SH-SY5Y (cell line): ENCODE results near the gene RGS14.

ENCODE experiments used
- GATA2 ChIP-seq: IDR thresholded peaks from 2 replicates; pipeline ENCODE4 v1.6.1; 2011; ENCODE audit warnings: mild to moderate bottlenecking, low read depth, low read length
- GATA3 ChIP-seq: IDR thresholded peaks from 2 replicates; pipeline ENCODE4 v1.6.1; 2011; ENCODE audit warnings: low read depth, mild to moderate bottlenecking, low read length, moderate library complexity

The RGS14 gene

DNA sequence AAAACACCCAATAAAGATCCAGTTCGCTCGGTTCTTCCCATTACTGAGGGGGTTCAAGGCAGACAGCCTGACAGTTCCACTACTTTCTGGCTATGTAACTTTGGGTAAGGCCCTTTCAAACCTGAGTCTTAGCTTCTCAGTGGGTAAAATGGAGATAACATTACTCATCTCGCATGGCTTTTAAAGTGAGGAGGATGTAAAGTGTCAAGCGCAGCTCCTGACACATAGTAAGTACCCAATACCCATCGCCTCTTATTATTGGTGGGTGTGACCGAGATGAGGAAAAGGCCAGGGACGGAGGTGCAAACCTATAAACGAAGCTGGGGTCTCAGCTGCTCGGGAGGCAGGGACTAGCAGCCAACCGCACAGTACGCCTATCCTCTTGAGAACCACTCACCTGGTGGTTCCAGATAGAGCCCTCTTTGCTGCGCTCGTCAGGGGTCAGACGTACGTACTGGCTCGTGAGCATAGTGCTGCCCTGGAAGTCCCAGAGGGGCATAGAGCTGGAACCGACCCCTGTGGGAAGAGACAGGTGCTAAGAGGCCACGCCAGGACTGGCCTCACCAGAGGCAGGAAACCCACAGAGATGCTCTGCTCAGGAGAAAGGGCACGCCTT is 6.8 kb upstream of the RGS14 start:
- TF ChIP-seq GATA3 (no peak), GATA2 (no peak)

DNA sequence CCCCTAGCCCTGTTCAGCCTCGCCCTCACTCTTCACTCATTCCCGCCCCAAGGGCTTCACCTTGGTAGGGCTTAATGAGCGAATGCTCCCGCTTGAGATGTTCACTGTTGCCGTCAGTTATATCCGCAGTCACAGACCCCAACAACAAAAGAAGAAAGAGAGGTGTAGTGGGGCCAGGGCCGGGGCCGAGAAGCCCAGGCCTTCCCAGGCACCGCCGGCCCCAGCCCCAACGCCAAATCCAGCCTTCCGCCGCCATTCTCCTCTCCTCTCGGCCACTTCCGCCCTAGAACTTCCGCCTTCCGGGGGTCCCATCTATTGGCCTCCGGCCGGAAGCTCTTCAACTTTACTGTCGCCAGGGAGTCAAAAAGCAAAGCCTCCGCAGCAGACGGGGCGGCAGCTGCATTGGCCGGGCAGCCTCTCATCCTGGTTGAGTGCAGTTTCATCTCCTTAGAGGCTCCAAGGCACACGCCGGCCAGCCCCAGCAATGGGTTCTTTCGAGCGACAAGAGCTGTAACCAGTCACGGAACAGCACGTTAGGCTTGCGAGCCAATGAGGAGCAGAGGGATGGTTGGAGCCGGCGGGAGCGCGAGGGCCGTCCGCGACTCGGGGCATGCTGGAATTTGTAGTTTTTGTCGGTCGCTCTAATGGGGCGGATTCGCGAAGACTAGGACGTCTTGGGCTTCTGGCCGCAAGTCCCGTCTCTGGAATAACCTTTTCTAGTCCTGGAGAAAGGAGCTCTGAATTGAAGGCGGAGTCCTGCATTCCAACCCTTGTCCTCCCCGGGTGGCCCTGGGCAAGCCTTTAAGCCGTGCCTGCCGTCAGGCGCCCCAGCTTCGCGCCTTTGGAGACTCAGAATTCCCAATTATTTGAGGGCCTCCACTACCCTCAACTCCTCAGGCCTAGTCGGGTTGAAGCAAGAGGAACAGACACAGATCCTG is 6.1 kb upstream of the RGS14 start, which contains the start of gene LMAN2:
Gene LMAN2, minus strand, starts transcription at position 277 of the 938 bp plus-strand sequence. Its CDS starts 21 bp downstream, at position 256.
- TF ChIP-seq GATA3: no peak
- TF ChIP-seq GATA2: no peak

DNA sequence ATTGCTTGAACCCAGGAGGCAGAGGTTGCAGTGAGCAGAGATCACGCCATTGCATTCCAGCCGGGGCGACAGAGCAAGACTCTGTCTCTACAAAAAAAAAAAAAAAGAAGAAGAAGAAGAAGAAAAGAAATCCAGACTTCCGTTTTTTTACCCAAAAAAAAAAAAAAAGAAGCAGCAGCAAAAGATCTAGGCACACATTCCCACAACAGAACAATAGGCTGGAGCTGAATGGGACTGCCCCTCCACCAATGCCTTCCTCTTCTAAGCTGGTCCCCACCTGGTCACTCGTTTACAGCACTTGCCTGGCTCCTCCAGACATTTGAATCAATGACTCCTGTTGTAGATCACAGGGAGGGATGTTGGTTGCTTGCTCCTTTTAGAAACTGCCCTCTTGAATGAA is 4.6 kb upstream of the RGS14 start:
- TF ChIP-seq GATA3 (no peak), GATA2 (no peak)

DNA sequence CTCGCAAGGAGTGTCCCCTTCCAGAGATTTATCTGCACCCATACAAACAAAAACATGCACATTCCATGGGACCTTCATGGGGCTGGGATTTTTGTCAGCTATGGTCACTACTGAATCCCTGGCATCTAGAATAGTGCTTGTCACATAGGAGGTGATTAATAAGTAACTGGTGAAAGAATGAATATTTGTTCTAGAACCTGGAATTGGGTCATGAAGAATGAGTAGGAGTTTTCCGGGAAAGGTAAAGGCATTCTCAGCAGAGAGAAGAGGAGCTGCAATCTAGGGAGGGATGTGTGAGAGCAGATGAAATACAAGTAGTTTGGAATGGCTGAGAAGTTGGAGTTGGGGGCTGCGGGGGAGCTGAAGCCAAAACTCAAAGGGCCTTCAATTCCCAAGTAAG is 3.5 kb upstream of the RGS14 start:
- TF ChIP-seq GATA3: no peak
- TF ChIP-seq GATA2: no peak

DNA sequence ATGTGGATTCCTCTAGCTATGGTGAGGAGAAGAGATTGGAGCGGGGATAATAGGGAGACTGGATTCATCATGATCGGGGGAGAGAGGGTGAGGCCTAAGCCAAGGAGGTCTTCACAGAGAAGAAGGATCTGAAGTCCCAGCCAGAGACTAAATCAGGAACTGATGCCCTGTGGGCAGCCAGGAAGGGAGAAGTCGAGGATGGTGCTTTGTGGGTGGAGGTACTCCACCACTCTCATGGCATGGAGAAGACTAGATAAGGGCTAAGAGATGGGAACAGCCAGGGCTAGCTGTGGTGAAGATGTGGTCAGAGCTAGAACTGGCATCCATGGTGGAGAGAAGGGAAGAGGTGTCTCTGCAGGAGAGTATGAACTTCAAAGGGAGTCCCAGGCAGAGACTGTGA is 3.0 kb upstream of the RGS14 start:
- TF ChIP-seq GATA3: no peak
- TF ChIP-seq GATA2: no peak

DNA sequence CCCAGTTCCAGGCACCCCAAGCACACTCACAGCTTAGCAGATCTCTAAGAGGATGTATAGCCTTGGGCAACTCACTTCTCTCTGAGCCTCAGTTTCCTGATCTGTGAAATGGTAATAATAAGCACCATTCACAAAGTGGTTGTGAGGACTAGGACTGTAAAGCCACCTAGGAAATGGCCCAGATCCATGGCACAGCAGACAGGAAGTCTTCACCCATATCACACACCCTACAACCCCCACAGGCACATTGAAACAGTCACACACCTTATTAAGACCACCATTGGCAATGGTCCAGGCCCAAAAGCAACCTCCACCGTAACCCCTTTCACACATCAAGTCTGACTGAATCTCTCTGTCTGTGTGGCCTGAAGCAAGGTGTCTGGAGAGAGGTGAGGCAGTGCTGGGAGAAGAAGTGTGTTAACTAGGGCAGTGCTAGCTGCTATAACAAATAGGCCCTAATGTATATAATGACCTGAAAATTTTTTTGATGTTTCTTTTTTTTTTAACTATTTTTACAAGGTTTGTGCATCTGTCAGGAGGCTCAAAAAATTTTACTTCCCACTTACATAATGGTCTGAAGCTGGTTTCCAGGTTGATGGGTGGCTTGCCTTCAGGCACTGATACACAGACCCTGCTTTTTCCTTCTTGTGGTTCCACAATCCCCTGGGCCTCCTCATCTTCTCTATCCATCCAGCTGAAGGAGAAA is 2.4 kb upstream of the RGS14 start:
- TF ChIP-seq GATA3: no peak
- TF ChIP-seq GATA2: no peak

DNA sequence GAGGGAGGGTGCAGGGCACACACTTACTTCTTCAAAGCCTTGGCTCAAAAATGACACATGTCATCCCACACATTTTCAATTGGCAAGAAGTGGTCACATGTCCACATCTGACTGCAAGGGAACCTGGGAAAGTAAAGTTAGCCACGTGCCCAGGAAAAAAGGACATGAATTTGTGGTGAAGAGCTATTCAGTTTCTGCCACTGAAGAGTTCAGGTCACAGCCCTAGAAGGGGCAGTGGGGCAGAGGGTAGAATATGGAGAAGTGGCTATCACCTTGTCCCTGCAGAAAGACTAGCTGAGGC is 1.9 kb upstream of the RGS14 start:
- no peak for TF ChIP-seq GATA3
- no peak for TF ChIP-seq GATA2

DNA sequence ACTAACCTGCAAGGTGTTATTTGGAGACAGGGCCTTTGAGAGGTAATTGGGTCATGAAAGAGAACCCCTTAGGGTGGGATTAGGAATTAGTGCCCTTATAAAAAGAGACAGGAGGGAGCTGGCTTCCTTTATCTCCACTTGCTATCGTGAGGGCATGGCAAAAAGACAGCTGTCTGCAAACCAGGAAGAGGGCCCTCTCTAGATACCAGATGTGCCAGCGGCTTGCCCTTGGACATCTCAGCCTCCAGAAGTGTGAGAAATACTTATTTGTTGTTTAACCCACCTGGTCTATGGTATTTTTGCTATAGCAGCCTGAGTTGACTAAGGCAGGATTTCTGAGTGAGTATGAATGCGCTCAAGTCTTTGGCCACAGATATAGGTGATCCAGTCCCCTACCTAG is 978 bp upstream of the RGS14 start:
- TF ChIP-seq GATA3 (no peak), GATA2 (no peak)

DNA sequence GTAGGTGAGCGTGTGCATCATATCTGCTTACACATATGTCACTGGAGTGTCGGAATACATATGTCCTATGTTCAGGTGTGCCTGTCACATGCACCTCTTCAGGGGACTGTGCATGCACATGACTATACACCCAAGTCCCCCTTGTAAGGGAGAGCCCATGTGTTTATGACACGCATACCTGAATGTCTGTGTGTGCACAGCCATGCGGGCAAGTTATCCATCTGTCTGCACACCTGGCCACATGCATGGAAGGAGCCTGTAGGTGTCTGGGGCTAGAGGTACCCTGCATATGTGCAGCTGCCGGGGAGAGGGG is 622 bp upstream of the RGS14 start:
- no peak for TF ChIP-seq GATA3
- no peak for TF ChIP-seq GATA2

DNA sequence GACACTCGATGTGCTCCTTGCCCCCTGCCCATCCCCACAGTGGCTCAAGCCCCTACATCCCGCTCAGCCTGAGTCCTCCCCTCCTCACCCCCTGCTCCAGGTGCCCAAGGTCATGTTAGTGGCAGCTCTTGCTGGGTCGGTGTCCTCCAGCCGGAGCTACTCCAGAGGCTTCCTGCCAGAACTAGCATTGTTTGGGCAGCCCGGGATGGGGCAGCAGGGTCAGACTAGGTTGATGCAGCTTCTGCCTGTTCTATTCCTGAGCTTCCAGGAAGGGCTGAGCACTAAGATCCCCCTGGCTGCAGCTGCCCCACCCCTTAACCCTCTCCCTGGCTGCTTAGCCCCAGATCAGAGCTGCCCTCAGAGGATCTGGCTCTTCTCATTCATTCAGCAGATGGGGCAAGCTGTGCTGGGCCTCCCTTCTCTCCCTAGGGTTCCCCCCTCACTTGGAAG is 671 bp downstream of the RGS14 start:
- TF ChIP-seq GATA3 (no peak), GATA2 (no peak)

DNA sequence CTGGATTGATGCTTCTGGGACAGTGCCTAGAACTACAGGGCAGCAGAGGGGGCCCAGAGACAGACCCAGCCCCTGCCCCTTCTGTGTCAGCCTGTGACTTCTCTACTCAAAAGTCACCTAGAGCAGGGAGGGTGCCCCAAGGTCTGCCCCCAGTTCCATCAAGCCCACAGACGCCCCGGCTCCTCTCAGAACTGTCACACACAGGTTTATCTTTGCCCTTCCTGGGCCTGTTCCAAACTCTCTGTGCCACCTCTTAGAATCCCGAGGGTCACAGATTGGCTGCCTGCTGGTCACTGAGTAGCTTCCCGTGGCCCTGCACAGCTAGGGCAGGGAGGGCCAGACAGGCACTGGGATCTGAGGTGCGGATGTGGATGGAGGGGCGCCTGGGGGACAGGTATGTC is 1.7 kb downstream of the RGS14 start:
- TF ChIP-seq GATA2 (no peak), GATA3 (no peak)

DNA sequence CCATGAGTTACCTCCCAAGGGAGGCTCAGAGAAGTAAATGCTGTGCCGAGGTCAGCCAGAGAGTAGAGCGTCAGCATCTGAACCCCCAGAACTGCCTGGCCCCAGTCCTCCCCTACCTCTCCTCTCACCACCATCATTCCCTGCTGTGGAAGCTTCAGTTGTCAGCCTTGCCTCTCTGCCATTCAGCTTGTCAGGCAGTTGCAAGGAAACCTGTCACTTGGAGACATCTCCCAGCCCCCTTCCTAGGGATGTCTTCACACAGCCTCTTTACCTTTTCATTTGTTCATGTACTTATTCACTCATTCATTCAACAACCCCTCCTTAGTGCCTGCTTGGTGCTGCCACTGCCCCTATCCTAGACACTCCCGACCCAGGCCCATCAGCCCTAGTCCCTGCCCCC is 2.1 kb downstream of the RGS14 start:
- TF ChIP-seq GATA3 (no peak), GATA2 (no peak)

DNA sequence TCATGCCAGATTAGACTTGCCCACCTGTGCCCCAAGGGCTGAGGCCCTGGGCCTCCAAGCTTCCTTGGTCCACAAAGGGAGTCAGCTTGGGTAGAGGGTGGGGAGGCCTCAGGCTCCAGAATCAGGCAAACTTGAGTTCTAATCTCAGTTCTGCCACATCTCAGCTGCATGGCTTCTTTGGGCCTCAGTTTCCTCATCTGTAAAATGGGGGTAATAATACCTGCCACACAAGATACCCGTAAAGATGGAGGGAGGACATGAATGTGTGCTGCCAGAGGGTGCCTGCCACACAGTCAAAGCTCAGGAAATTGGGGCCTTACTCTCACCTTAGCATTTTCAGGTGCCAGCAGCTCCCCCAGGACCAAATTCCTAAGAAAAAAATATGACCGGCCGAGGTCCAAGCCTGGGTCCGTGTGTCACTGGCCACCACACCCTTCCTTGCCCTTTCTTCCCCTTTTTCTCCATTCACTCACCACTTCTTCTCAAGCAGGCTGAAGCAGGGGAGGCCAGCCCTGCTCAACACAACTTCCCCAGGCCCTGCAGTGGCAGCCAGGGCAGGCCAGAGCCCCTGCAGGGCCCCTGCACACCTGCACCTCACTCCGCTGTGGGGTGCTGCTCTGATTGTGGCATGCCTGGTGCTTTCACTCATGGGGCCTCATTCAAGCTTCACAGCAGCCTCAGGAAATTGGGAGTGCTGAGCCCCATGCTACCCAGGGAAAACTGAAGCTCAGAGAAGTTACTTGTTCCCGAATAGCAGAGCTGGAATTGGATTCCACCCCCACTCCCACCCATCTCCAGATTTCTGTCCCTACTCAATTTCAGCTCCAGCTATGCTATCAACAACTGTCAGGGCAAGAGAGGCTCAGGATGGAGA is 3.9 kb downstream of the RGS14 start:
- TF ChIP-seq GATA3 (no peak), GATA2 (no peak)

DNA sequence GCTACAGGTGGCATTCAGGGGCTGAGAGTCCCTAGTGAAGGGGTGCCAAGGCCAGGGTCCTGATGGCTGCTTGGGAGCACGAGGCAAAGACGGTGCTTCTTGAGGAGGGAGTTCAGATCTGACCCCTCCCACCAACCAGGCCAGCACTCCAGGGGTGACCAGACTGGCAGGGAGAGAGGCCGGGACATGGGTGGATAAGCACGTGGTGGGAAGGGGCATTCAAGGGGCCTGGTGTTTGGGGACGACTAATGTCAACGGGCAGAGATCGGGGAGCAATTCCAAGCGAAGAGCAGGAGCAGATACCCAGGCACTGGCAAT is 4.5 kb downstream of the RGS14 start:
- no peak for TF ChIP-seq GATA2
- no peak for TF ChIP-seq GATA3
